GM21390 (cell line): ENCODE data around the gene WNK2.
"Not testable (repeated sequence)": the region's sequence is repeated elsewhere in the genome, so short reads cannot be mapped to it uniquely, and the experiment has no call there.

Experiments used
- ATAC-seq: cut with Tn5 transposase; IDR thresholded peaks from one replicate; pipeline ENCODE4 v1.9.1; 2021; ENCODE audit not compliant: unreplicated experiment

The WNK2 gene

DNA sequence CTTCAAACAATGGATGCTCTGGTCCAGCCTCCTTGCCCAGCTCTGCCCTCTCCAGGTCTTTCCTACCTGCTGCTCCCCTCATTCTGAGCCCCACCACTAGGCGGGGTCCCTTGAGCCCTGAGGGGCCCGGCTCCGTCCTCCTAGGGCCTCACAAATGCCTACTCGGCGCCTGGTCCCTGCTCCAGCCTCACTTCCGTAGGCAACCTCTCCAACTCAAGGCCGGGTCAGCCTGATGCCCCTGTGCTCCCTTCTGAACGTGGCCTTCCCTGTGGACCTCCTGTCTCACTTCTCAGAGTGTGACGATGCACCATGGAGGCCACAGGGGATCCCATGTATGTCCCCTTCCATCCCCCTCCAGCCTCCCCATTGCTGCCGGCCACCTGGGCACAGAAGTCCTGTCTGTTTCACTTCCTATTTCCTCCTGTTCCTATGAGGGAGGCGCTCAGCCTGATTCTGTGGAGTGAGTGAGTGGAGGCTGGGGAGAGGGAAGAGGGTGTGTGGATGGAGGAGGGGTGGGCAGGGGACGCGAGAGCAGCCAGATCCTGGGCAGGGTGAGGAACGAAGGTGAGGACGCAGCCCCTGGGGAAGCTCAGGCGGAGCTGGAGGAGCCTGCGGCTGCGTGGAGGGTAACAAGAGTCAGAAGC lies 140.4 kb downstream of the WNK2 start:
- ATAC-seq = no peak

DNA sequence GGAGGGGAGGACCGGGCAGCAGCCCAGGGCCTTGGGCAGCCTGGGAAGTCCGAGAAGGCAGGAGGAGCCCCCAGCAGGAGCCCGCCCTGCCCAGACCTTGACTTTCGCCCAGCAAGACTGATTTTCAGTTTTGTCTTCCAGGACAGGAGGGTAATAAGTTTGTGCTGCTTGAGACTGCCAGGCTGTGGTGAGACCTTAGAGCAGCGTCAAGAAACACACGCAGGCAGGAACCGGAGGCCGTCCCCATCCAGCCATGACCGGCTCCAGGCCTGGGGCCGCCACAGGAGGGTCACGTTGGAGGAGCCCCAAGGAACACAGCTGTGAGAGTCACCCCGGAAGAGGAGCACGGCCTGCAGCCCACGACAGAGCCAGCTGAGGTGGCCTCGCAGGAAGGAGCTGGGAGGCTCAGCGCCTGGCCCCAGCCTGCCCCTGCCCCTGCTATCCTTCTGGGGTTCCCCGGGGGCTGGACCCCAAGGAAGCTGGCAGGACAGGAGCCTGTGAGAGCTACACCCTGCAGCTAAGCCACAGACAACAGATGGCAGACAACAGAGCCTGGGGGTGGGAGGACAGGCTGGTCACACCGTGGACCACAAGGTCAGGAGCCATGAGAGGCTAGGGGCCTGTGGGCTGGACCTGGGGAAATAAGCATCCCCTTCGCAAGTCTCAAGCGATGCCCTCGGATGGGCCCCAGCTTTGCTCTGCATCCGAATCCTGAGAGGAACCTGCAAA lies 141.5 kb downstream of the WNK2 start:
- no peak for ATAC-seq

DNA sequence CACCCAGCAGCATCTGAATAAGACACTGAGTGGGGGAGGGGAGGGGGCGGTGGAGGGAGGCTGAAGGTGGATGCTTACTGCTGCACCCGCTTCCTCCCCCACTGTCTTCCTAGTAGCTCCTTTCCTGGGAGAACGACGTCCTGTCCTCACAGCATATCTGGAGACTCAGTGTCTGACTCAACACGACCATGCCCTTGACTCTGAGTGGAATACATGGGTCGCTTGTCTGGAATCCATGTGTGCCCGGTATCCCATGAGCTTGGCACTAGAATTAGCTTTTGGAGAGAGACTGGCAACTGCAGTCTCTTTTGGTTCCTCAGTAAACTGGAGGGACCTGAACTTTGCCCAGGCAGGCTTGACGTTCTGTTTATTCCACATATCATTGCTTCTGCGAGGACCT lies 142.1 kb downstream of the WNK2 start:
- no peak for ATAC-seq

DNA sequence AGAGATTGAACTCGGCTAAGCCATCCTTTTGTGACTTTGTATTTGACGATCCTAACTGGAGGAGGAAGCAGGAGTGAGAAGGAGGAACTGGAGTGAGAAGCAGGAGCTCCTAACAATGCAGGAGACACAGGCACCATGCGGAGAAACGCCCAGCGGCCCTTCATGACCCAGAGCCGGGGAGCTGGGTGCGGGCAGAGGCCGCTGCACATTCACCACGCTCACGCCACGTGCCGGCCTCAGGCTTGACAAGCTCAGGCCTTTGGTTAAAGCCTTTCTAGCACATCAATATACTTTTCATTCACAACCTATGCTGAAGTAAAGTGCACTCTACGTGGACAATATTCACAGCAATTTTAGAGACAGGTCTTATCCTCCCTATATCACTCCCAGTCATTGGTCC lies 142.7 kb downstream of the WNK2 start:
- no peak for ATAC-seq

DNA sequence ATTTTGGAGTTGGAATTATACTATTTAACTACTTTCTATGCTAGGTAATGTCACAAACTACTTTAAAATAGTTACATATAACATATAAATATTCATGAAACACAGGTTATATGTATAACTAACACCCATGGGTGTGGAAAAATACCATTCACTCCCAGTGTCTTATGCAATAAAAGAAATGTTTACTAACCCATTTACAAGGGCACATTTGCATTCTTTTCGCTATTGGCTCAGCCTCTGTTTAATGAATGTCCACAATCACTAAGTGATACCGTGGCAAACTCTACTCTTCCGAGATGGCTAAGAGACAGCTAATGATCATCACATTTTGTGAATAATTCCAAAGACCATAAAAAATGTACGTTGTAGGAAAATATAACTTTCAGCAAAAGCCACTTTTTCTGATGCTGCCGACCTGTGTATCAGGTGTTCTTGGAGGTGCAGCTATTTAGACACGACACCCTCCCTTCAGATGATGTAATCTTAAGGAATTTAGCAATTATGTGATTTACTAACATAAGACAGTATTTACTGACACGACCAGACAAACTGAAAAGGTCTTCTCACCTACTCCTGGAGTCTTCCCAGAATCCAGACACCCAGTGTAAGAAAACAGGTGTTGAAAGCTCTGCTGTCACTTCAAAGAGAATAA lies 145.8 kb downstream of the WNK2 start:
- ATAC-seq = no peak

DNA sequence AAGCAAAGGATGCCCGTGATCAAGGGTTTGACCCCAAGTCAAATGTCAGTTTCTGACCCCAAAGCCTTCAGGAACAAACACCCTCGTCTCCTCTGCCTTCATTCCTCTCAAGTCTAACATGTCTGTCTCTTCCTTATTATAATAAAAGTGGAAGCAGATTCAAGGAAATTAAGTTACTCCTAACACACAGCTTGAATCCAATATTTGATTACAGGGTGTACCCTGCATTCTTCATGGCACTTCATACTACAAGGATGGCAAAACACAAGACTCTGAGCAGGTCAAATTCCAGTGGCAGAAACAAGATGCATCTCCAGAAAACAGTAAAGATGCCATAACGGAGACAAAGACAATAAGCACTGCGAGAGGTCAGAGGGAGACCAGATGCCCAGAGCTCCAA lies 148.4 kb downstream of the WNK2 start:
- no peak for ATAC-seq

DNA sequence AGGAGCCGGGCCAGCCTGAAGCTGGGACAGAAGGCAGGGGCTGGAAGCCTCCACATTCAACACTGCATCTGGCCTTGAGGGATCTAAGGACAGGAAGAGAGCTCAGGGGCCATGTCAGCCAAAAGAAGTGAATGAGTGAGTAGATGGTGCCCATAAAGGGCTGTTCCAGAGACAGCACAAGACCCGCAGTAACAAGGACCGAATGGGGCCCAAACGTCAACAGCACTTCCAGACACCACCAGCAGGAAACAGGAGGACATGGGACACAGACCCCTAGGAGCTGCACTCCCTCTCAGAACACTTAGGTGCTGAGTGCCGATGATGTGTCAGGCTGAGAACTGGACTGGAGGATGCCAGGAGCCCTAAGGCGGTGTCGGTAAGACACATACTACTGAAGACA lies 152.8 kb downstream of the WNK2 start:
- no peak for ATAC-seq

DNA sequence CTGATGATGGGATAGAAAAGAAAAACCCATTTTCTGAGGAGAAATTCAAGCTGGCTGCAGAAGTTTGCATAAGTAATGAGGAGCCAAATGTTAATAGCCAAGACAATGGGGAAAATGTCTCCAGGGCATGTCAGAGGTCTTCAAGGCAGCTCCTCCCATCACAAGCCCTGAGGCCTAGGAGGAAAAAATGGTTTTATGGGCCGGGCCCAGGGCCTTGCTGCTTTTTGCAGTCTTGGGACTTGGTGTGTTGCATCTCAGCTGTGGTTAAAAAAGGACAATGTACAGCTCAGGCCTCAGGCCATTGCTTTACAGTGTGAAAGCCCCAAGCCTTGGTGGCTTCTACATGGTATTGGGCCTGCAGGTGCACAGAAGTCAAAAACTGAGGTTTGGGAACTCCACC lies 154.3 kb downstream of the WNK2 start:
- ATAC-seq = not testable (repeated sequence)

DNA sequence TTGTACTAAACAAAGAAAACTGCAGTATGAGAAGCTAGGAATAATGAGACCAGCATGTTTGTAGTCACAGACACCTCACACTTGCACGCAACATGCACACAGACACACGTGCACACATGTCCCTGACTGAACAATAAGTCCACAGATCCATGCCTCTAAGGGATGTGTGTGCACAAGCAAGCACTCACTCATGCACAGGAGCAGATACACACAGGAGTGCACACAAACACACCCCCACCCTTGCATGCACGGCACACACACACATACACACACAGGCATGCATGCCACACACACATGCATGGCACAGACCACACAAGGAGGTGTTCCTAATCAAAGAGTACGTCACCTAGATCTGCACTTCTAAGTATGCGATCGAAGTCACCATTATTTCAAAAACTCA lies 156.2 kb downstream of the WNK2 start:
- no peak for ATAC-seq

DNA sequence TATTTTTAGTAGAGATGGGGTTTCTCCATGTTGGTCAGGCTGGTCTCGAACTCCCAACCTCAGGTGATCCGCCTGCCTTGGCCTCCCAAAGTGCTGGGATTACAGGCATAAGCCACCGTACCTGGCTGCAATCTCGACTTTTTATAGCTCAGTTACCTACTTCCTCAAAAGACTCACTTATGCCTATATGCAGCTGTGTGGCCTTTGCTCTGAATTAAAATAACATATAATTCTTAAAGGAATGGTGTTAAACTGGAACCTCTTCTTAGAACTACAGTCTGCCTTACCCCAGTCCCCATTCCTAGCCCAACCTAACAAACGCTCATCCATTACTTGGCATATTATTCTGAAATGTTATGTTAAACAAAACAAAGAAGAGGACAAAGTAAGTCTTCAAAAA lies 157.9 kb downstream of the WNK2 start:
- not testable (repeated sequence) for ATAC-seq

DNA sequence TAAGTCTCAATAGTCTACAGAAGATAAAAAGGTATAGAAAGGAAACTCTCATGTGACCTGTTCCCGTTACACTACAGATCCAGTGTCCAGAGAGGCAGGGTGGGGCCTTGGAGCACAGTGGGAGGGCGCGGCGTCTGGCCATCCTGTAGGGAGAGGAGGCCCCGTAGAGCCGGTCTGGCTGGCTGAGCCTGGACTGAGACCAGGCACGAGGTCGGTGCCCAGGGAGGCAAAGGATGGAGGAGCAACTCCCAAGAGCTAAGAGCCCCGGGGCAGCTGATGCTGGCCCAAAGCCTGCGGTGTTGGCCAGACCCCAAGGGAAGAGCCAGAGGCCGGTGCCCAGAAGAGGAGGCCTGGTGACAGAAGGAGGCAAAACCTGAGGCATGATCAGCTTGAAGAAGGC lies 158.5 kb downstream of the WNK2 start:
- not testable (repeated sequence) for ATAC-seq

DNA sequence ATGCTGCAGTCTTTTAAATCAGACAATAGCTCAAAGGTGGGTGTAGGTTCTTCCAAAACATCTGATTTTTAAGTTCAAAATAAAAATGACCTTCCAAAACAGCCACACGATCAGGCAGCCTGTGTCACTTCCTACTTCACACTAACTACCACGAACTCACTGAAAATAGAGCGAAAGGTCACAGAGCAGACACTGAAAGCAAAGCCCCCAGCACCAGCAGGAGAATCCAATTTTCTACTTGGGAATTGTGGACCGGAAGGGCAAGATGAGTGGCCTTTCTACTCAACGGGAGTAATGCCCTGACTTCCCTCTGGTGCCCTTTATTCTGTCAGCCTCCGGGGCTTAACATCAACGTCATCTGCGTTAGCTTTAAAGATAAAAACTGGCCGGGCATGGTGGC lies 159.7 kb downstream of the WNK2 start:
- ATAC-seq = no peak

DNA sequence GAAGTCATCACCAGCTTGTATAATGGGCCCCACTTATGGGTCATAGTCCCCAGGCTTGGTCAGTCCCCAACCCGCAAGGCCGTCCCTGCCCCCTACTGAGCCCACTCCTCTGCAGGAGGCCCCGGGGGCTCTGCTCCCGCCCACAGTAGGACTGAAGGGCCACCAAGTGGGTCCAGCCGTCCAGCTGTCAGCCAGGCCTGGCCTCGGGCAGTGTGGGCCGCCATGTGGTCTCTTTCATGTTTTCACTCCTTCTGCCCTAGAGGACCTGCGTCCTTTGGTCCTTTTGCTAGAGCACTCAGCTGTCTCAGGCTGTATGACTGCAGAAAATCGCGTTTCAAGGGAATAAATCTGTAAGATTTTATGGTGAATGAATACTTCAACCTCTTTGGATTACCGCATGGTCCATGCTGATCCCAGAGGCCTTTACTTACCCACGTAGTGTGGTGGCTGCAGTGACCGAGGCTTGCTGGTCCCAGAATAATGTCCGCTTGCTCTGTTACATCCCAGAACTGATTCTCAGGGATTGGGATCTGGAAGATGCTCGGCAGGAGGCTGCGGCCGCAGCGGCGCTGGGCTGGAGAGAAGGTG lies 161.8 kb downstream of the WNK2 start:
- ATAC-seq = no peak

DNA sequence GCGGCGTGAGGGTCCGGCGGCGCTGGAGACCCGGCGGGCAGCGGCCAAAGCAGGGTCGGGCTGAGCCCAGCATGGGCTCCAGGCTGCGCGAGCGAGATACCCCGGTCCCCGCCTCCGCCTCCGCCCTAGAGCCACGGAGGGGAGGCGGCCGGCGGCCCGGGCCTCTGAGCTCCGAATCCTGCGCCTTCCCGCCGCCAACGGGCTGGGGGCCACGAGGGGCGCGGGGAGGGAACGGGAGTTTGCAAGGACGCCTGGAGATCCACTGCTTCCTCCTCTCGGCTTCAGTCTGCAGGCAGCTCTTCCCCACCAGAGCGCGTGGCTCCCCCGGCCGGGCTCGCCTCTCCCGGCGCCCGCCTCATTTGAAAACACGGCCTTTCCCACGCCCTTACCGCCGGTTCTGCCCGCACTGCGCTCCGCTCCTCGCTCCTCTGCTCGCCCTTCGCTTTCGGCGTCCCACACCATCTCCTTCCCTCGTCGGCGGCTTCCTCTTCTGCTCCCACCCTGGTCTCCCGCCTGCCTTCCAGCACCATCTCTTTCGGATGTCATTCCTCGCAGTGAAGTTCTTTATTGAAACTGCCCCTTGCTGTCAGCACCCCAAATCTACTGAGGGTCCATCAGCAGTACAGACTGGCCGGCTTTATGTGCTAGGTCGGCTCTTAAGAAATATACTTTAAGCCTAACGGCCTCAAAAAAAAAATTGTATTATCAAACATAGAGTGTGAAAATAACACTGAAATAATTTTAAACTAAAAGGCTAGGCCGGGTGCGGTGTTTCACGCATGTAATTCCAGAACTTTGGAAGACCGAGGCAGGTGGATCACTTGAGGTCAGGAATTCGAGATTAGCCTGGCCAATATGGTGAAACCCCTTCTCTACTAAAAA lies 162.5 kb downstream of the WNK2 start:
- ATAC-seq = no peak

DNA sequence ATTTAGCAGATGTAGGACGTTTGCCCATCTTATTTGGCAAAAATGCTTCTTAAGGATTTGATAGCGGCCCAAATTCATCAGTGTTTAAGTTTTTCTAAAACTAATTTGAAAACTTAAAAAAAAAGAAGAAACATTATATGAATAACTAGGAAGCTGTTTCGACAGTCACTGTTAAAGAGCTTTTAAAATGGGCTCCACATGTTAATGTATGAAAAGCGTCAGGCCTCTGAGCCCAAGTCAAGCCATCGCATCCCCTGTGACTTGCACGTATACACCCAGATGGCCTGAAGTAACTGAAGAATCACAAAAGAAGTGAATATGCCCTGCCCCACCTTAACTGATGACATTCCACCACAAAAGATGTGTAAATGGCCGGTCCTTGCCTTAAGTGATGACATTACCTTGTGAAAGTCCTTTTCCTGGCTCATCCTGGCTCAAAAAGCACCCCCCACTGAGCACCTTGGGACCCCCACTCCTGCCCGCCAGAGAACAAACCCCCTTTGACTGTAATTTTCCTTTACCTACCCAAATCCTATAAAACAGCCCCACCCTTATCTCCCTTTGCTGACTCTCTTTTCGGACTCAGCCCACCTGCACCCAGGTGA lies 163.5 kb downstream of the WNK2 start:
- not testable (repeated sequence) for ATAC-seq

DNA sequence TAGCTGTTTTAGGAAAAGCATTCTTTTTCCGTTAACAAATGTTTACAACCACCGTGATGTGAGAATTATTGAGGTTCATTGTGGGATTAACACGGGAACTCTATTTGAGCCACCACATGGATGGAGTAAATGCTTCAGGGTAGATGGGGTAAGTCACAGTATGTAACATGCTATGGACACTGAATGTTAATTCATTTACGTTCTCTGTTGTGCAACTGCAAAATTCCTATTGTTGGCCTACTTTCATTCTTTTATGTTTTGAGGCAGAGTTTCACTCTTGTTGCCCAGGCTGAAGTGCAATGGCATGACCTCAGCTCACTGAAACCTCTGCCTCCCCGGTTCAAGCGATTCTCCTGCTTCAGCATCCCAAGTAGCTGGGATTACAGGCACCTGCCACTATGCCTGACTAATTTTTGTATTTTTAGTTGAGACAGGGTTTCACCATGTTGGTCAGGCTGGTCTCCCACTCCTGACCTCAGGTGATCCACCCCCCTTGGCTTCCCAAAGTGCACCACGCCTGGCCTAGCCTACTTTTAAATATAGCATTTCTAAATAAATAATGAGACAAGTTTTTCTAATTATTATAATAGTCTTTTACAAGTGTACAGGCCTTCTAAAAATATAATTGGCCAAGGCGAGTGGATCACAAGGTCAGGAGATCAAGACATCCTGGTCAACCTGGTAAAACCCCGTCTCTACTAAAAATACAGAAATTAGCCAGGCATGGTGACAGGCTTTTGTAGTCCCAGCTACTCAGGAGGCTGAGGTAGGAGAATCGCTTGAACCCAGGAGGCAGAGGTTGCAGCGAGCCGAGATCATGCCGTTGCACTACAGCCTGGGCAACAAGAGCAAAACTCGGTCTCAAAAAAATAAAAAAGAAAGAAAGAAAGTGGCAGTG lies 169.7 kb downstream of the WNK2 start:
- ATAC-seq = not testable (repeated sequence)

DNA sequence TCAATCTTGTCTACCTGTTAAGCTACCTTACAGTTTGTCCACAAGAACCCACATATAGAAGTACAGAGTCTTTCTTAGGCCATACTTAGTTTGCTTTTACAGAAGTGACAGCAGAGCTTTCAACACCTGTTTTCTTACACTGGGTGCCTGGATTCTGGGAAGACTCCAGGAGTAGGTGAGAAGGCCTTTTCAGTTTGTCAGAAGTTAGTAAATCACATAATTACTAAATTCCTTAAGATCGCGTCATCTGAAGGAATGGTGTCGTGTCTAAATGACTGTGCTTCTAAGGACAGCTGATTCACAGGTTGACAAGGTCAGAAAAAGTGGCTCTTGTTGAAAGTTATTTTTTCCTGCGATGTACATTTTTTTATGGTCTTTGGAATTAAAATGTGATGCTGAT lies 170.5 kb downstream of the WNK2 start:
- ATAC-seq = no peak

DNA sequence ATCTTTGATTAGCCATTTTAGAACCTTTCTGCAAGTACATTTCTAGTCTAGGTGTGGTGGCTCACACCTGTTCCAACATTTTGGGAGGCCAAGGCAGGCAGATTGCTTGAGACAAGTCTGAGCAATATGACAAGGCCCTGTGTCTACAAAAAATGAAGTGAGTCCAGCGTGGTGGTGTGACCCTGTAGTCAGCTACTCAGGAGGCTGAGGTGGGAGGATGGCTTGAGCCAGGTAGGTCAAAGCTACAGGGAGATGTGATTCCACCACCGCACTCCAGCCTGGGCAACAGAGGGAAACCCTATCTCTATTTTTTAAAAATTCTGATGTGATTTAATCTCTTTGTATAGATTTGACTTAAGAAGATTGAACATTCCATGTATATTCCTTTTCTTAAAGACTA lies 171.9 kb downstream of the WNK2 start:
- no peak for ATAC-seq

DNA sequence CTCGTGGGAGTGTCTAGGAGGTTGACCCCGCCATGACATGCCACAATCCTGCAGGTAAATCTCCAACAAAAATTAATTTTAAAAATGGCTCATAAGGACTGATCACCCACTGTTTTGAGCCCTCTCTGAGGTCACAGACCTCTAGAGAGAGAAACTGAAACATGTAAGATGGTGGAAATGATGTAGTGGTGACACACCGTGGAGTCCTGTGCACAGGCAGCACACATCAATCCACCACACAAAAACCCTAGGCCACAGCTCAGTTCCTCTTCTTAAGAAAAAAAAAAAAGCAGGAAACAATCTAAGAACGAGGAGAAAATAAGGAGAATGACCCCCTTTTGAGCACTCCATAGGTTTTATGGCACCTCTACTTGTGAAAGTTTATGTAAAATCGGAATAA lies 173.7 kb downstream of the WNK2 start:
- ATAC-seq = no peak

DNA sequence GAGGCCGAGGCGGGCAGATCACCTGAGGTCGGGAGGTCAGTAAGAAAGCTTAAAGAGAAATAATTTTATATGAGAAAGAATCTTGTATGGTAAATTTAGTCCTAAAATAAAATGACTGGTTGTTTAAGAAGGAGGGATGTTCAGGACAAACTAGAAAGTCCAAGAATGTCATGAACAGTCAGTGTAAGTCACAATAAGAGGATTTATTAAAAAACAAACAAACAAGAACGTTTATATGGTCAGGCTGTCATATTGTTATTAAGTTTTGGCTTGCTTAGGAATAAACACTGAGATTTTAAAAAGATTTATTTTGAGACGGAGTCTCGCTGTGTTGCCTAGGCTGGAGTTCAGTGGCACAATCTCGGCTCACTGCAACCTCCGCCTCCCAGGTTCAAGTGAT lies 176.0 kb downstream of the WNK2 start:
- ATAC-seq = not testable (repeated sequence)
